Neuron (in vitro differentiated cells): Measurements from ENCODE around the gene LCP2.

Experiments
- H2AFZ ChIP-seq: one replicate; pipeline ENCODE4 v1.6.1; 2013; ENCODE audit warnings: low read depth, mild to moderate bottlenecking, inconsistent platforms, low read length, moderate library complexity
- H3K27me3 ChIP-seq: one replicate; pipeline ENCODE4 v1.6.1; 2013; ENCODE audit warnings: low read length; ENCODE audit not compliant: insufficient read depth
- H3K36me3 ChIP-seq: one replicate; pipeline ENCODE4 v1.6.1; 2013; ENCODE audit warnings: low read length; ENCODE audit not compliant: insufficient read depth
- H3K4me1 ChIP-seq: one replicate; pipeline ENCODE4 v1.6.1; 2013; ENCODE audit warnings: low read length; ENCODE audit not compliant: insufficient read depth
- H3K4me3 ChIP-seq: 2 replicates; pipeline ENCODE4 v1.5.1; 2013; ENCODE audit warnings: mild to moderate bottlenecking, low read length, moderate library complexity
- H3K9me3 ChIP-seq: one replicate; pipeline ENCODE4 v1.6.1; 2013; ENCODE audit warnings: low read length

Gene LCP2

GRCh38 chr5:170301149-170301548 lies 3.6 kb upstream of the LCP2 start:
- Histone ChIP-seq H3K9me3 (no peaks in the 10 kb centered on the region), H3K36me3 (no peaks in the 10 kb centered on the region), H2AFZ (no peak overlapping the region), H3K27me3 (no peaks in the 10 kb centered on the region), H3K4me1 (no peaks in the 10 kb centered on the region), H3K4me3 (no peak overlapping the region)

GRCh38 chr5:170300361-170301013 lies 2.9 kb upstream of the LCP2 start:
- Histone ChIP-seq H3K4me3 (no peak overlapping the region), H3K36me3 (no peaks in the 10 kb centered on the region), H2AFZ (no peak overlapping the region)

GRCh38 chr5:170296935-170297588 lies 515 bp downstream of the LCP2 start:
- no peaks in the 10 kb centered on the region for H3K9me3 ChIP-seq
- no peaks in the 10 kb centered on the region for H3K36me3 ChIP-seq
- H3K4me3 ChIP-seq: no peak overlapping the region
- no peak overlapping the region for H2AFZ ChIP-seq
- no peaks in the 10 kb centered on the region for H3K4me1 ChIP-seq
- no peaks in the 10 kb centered on the region for H3K27me3 ChIP-seq

More at GRCh38 chr5:170300361-170301013, 2.9 kb upstream of the LCP2 start:
- Histone ChIP-seq H3K4me1 (no peaks in the 10 kb centered on the region), H3K9me3 (no peaks in the 10 kb centered on the region), H3K27me3 (no peaks in the 10 kb centered on the region)

- H3K9me3 ChIP-seq: no peaks in the 10 kb centered on the region
- H3K36me3 ChIP-seq: no peaks in the 10 kb centered on the region
- H3K4me3 ChIP-seq: no peak overlapping the region
- no peaks in the 10 kb centered on the region for H3K4me1 ChIP-seq
- no peaks in the 10 kb centered on the region for H3K27me3 ChIP-seq
- no peak overlapping the region for H2AFZ ChIP-seq
Observed at GRCh38 chr5:170296036-170296934, 1.3 kb downstream of the LCP2 start.

- no peaks in the 10 kb centered on the region for H3K36me3 ChIP-seq
- H3K4me3 ChIP-seq: no peak overlapping the region
- H2AFZ ChIP-seq: no peak overlapping the region
- peaks cover 2% of the 10 kb centered on the region for H3K9me3 ChIP-seq
- no peaks in the 10 kb centered on the region for H3K27me3 ChIP-seq
- no peaks in the 10 kb centered on the region for H3K4me1 ChIP-seq
Observed at GRCh38 chr5:170294556-170294955, 3.0 kb downstream of the LCP2 start.

- Histone ChIP-seq H2AFZ (no peak overlapping the region), H3K27me3 (no peaks in the 10 kb centered on the region), H3K9me3 (peaks cover 2% of the 10 kb centered on the region), H3K4me3 (no peak overlapping the region), H3K4me1 (no peaks in the 10 kb centered on the region), H3K36me3 (no peaks in the 10 kb centered on the region)
Observed at GRCh38 chr5:170294057-170294456, 3.5 kb downstream of the LCP2 start.

- H3K36me3 ChIP-seq: no peaks in the 10 kb centered on the region
- no peaks in the 10 kb centered on the region for H3K4me1 ChIP-seq
- H3K4me3 ChIP-seq: no peak overlapping the region
- H2AFZ ChIP-seq: no peak overlapping the region
- no peaks in the 10 kb centered on the region for H3K27me3 ChIP-seq
- H3K9me3 ChIP-seq: peaks cover 2% of the 10 kb centered on the region
Observed at GRCh38 chr5:170293273-170293672, 4.3 kb downstream of the LCP2 start.

- no peaks in the 10 kb centered on the region for H3K27me3 ChIP-seq
- H2AFZ ChIP-seq: no peak overlapping the region
- H3K36me3 ChIP-seq: no peaks in the 10 kb centered on the region
- no peak overlapping the region for H3K4me3 ChIP-seq
- peaks cover 2% of the 10 kb centered on the region for H3K9me3 ChIP-seq
- H3K4me1 ChIP-seq: no peaks in the 10 kb centered on the region
Observed at GRCh38 chr5:170292179-170293104, 5.1 kb downstream of the LCP2 start.

- peaks cover 2% of the 10 kb centered on the region for H3K9me3 ChIP-seq
- H2AFZ ChIP-seq: no peak overlapping the region
- no peak overlapping the region for H3K4me3 ChIP-seq
- no peaks in the 10 kb centered on the region for H3K27me3 ChIP-seq
- H3K4me1 ChIP-seq: no peaks in the 10 kb centered on the region
- no peaks in the 10 kb centered on the region for H3K36me3 ChIP-seq
Observed at GRCh38 chr5:170290498-170290897, 7.1 kb downstream of the LCP2 start.

- H3K27me3 ChIP-seq: no peaks in the 10 kb centered on the region
- H3K9me3 ChIP-seq: peaks cover 2% of the 10 kb centered on the region
- H3K4me3 ChIP-seq: no peak overlapping the region
- H2AFZ ChIP-seq: no peak overlapping the region
- no peaks in the 10 kb centered on the region for H3K4me1 ChIP-seq
- H3K36me3 ChIP-seq: no peaks in the 10 kb centered on the region
Observed at GRCh38 chr5:170289764-170290163, 7.8 kb downstream of the LCP2 start.

GRCh38 chr5:170289121-170289520 lies 8.5 kb downstream of the LCP2 start:
- Histone ChIP-seq H3K9me3 (peaks cover 2% of the 10 kb centered on the region), H3K4me1 (no peaks in the 10 kb centered on the region), H3K27me3 (no peaks in the 10 kb centered on the region), H3K4me3 (no peak overlapping the region), H3K36me3 (no peaks in the 10 kb centered on the region), H2AFZ (no peak overlapping the region)

GRCh38 chr5:170288551-170288950 lies 9.0 kb downstream of the LCP2 start:
- no peak overlapping the region for H2AFZ ChIP-seq
- H3K4me3 ChIP-seq: no peak overlapping the region
- no peaks in the 10 kb centered on the region for H3K27me3 ChIP-seq
- H3K4me1 ChIP-seq: no peaks in the 10 kb centered on the region
- H3K9me3 ChIP-seq: peaks cover 2% of the 10 kb centered on the region
- no peaks in the 10 kb centered on the region for H3K36me3 ChIP-seq
